Body of pancreas (tissue), 4 donors: ENCODE data around the gene IRF2. TPM values are rescaled to one million over a fixed set of nuclear protein-coding genes. Genes with fewer than 3 reads are reported as not detected.
A peak's percentile ranks its signal among the peaks of the same experiment; 100 is the strongest.
"Not testable (repeated sequence)": the region's sequence is repeated elsewhere in the genome, so short reads cannot be mapped to it uniquely, and the experiment has no call there.

Source experiments
- ATAC-seq: fragments of 150-250 bp; one replicate; pipeline ENCODE4 v1.9.1; 2016
- DNase-seq, 4 donors: peaks; one replicate each; pipeline ENCODE4 v3.0.0-alpha.2; 2019
- H3K27ac ChIP-seq, 4 donors: fragments of 200-600 bp; sonication (generic); 1 replicate in 3 of 4; 2 replicates in 1 of 4; pipeline versions ENCODE4 v1.5.1 to v1.6.1; 2016 to 2019; ENCODE audit warnings: mild to moderate bottlenecking in 1 of 4, mixed read lengths in 1 of 4, moderate library complexity in 1 of 4
- H3K27me3 ChIP-seq, 2 donors: fragments of 200-600 bp; sonication (generic); one replicate each; pipeline ENCODE4 v1.6.0; 2016; ENCODE audit warnings: mild to moderate bottlenecking in 1 of 2
- H3K36me3 ChIP-seq, 2 donors: fragments of 200-600 bp; sonication (generic); replicated peaks in 1 of 2; 2 replicates each; pipeline ENCODE4 v1.5.1; 2016; ENCODE audit warnings: low read depth in 2 of 2; ENCODE audit not compliant: insufficient read depth in 1 of 2
- H3K4me1 ChIP-seq: fragments of 200-600 bp; sonication (generic); one replicate; pipeline ENCODE4 v1.6.0; 2016
- H3K4me3 ChIP-seq, 2 donors: fragments of 200-600 bp; sonication (generic); 1 replicate in 1 of 2; 2 replicates in 1 of 2; pipeline ENCODE4 v1.5.1; 2016 to 2019
- H3K9me3 ChIP-seq, 3 donors: fragments of 200-600 bp; sonication (generic); 1 replicate in 2 of 3; 2 replicates in 1 of 3; pipeline ENCODE4 v1.5.1; 2016
- POLR2A ChIP-seq, 3 donors: fragments of 450-650 bp; IDR thresholded peaks; one replicate each; pipeline ENCODE4 v1.6.1; 2016; ENCODE audit warnings: antibody characterized with exemption in 3 of 3, mild to moderate bottlenecking in 2 of 3
- WGBS, 2 donors: methylation state at CpG; one replicate each; pipeline ENCODE4 v1.1.5; 2017; 5-methylcytosine and 5-hydroxymethylcytosine counted together
- intact Hi-C: fragments of 100-400 bp; cut with DNase I; formaldehyde crosslinking; loops from one replicate; pipeline ENCODE4 v1.15.1; 2023
- total RNA-seq, 2 donors: library from RNA; depleted of rRNA; stranded (reverse); fragments of >200 nt; gene quantifications; one replicate each; pipeline ENCODE4 v1.1.0, GENCODE V29; 2016
- TF ChIP-seq, protein P1 (sequence below), 7 experiments: fragments of 450-650 bp in 4 of 7; fragments of 200-600 bp in 3 of 7; sonication (generic) in 3 of 7; IDR thresholded peaks; one replicate each; pipeline ENCODE4 v1.5.1; 2016 to 2019; ENCODE audit warnings: antibody characterized with exemption in 7 of 7

IRF2 gene
- total RNA-seq, 2 donors from 2014 or later = 12.5 to 14.5 TPM

DNA sequence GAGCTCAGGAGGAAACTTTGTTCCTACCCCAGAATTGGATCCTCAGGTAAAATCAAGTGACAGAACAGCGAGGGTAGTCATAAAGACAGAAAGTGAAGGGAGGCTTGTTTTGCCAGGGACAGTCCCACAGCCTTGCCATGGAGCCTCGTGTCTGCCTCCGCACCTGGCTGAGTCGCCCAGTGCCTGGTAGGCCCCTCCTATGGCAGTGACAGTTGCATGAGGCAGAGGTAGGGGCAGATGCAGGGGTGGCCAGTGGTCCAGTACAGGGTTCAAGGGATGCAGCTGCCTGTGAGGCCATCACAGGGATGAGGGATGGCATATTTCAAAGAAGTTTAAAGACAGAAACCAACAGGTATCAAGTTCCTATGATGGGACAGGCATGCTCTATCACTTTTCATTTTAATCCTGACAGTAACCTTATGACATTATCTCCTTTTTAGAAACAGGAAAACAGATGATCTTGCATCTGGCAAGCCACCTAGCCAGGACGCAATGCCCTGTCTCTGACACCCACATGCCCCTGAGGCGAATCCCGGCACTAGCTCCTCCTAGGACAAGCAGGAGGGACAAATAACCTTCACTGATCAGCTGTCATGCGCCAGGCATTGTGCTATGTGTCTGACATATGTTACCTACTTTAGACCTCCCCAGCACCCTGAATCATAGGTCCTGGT, 129.3 kb downstream of the IRF2 start:
- ATAC-seq (no peak), DNase-seq (no peak)
- Histone ChIP-seq H3K27me3 (no peaks in the 10 kb centered on the region), H3K4me1 (peaks cover 63% of the 10 kb centered on the region), H3K4me3 (no peak overlapping the region), H3K9me3 (no peaks in the 10 kb centered on the region), H3K36me3 (no peaks in the 10 kb centered on the region), H3K27ac (peak overlapping the region in 1 of 4 donors; percentile 94)
- intact Hi-C loops = no loop called here
- 90 to 92% methylated on average over 5 to 8 of the region's 8 CpGs for WGBS, 2 donors
- no peak for TF ChIP-seq POLR2A (IDR thresholded peaks at IDR 0.05)
- TF ChIP-seq, protein P1, sequence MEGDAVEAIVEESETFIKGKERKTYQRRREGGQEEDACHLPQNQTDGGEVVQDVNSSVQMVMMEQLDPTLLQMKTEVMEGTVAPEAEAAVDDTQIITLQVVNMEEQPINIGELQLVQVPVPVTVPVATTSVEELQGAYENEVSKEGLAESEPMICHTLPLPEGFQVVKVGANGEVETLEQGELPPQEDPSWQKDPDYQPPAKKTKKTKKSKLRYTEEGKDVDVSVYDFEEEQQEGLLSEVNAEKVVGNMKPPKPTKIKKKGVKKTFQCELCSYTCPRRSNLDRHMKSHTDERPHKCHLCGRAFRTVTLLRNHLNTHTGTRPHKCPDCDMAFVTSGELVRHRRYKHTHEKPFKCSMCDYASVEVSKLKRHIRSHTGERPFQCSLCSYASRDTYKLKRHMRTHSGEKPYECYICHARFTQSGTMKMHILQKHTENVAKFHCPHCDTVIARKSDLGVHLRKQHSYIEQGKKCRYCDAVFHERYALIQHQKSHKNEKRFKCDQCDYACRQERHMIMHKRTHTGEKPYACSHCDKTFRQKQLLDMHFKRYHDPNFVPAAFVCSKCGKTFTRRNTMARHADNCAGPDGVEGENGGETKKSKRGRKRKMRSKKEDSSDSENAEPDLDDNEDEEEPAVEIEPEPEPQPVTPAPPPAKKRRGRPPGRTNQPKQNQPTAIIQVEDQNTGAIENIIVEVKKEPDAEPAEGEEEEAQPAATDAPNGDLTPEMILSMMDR (IDR thresholded peaks at IDR 0.05) = no peak

DNA sequence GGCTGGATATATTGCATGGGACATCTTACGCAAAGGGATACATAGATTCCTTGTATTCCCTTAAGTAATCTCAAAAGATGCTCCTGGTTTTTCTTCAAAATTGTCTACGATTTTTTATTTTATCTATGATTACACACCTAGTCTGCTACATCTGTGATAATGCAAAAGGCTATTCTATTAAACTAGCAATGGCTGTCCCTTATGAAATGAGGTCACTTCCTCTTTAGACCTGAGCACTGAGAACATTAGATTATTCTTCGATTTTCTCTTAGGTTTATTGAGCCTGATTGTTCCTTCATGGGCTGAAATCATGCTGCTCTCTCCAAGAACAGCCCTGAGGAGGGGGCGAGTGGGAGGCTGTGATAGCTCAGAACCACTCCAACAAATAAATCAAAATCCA, 129.9 kb downstream of the IRF2 start:
- 78 to 80% methylated on average over 4 of the region's 4 CpGs for WGBS, 2 donors
- no peaks in the 10 kb centered on the region for H3K36me3 ChIP-seq
- ATAC-seq = no peak
- DNase-seq = no peak
- H3K9me3 ChIP-seq = no peaks in the 10 kb centered on the region
- intact Hi-C loops = no loop called here
- no peak overlapping the region for H3K27ac ChIP-seq
- H3K4me1 ChIP-seq = peaks cover 63% of the 10 kb centered on the region
- no peak overlapping the region for H3K4me3 ChIP-seq
- no peaks in the 10 kb centered on the region for H3K27me3 ChIP-seq
- TF ChIP-seq, protein P1 (IDR thresholded peaks at IDR 0.05) = no peak
- no peak for TF ChIP-seq POLR2A (IDR thresholded peaks at IDR 0.05)

DNA sequence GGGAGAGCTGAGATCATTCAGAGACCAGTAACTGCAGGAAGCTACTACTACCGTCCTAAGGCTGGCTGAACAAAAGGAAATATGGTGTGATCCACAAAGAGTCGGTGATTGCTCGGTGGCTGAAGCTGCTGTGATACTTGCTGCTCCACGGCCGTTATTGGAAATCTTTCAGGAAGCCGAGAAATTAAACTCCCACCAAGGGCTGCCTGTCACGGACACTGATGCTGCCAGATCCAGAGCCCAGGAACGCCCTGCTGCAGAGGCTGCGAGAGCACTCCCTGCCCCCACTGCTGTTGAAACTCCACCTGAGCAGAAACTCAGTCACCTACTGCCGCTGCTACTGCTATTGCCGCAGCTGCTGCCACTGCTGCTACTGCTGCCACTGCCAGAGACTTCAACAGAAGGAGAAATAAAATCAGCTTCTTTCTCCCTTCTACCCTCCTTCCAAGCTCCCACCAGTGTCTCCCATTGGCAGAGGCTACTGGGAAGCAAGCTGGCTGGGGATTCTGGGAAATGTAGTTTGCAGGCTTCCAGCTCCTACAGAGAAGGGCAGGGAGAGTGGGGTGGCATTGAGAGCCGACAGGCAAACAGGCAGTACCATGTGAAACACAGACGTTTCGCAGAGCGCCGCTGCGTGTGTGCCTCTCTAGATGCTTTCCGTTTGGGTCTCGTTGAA, 130.7 kb downstream of the IRF2 start:
- H3K4me3 ChIP-seq = peak overlapping the region in 1 of 2 donors; percentile 40
- TF ChIP-seq, protein P1 (IDR thresholded peaks at IDR 0.05) = no peak
- peak in 2 of 3 donors; percentile 72 to 76 for TF ChIP-seq POLR2A (IDR thresholded peaks at IDR 0.05)
- H3K4me1 ChIP-seq = peaks cover 61% of the 10 kb centered on the region
- DNase-seq = peak; percentile 70 to 87 (median 78)
- H3K27ac ChIP-seq = peak overlapping the region; percentile 63 to 90 (median 82)
- ATAC-seq = peak; percentile 57
- no peaks in the 10 kb centered on the region for H3K36me3 ChIP-seq
- no peaks in the 10 kb centered on the region for H3K9me3 ChIP-seq
- intact Hi-C loops = no loop called here
- no peaks in the 10 kb centered on the region for H3K27me3 ChIP-seq
- 1 to 2% methylated on average over 18 to 19 of the region's 19 CpGs for WGBS, 2 donors

DNA sequence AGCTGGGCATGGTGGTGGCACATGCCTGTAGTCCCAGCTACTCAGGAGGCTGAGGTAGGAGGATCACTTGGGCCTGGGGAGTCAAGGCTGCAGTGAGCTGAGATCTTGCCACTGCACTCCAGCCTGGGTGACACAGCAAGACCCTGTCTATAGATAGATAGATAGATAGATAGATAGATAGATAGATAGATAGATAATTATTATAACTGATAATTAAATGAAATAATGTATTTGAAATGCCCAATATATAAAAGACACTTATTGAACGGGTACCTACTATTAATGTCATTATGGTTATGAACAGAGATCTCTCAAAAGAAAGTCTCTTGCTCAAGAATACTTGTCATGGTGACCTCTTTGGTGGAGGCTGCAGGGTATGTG, 131.5 kb downstream of the IRF2 start:
- ATAC-seq, intact Hi-C loops, H3K4me3 ChIP-seq, H3K27me3 ChIP-seq, H3K9me3 ChIP-seq, H3K36me3 ChIP-seq, DNase-seq: not testable (repeated sequence)
- 37 to 43% methylated on average over 1 of the region's 1 CpG for WGBS, 2 donors
- H3K27ac ChIP-seq = peak overlapping the region in 2 of 4 donors; percentile 89 to 90
- peaks cover 54% of the 10 kb centered on the region for H3K4me1 ChIP-seq

DNA sequence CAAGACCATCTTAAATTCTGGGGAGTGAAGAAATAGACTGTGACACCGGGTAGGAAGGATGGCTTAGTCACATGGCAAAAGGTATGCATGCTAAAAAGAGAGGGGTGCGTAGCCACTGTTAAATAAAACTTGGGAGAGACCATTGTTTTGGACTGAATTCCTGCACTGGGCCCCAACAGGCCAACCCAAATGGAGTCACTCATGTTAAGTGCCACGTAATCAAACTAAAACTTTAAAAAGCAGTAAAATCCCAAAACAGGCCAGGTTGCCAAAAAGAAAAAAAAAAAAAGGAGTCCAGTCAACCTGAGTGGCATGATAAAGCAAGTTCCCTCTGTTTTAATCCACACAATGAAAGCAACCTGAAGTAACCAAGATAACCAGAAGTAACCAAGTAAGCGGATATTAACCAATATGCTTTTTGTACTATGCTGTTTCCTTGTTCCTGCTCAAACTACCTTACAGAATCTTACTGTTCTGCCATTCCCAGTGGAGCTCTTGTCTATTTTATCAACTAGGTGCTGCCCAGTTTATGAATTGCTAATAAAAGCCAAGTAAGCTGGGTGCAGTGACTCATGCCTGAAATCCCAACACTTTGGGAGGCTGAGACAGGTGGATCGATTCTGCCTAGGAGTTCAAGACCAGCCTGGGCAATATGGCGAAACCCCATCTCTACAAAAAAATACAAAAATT, 132.0 kb downstream of the IRF2 start:
- H3K36me3 ChIP-seq = no peaks in the 10 kb centered on the region
- DNase-seq (no peak), ATAC-seq (no peak)
- H3K4me1 ChIP-seq = peaks cover 48% of the 10 kb centered on the region
- WGBS, 2 donors = 90 to 96% methylated on average over 5 to 6 of the region's 6 CpGs
- no peak overlapping the region for H3K4me3 ChIP-seq
- intact Hi-C loops = no loop called here
- H3K27ac ChIP-seq = peak overlapping the region in 1 of 4 donors; percentile 20
- H3K9me3 ChIP-seq = no peaks in the 10 kb centered on the region
- no peak for TF ChIP-seq POLR2A (IDR thresholded peaks at IDR 0.05)
- TF ChIP-seq, protein P1 (IDR thresholded peaks at IDR 0.05) = no peak
- no peaks in the 10 kb centered on the region for H3K27me3 ChIP-seq

DNA sequence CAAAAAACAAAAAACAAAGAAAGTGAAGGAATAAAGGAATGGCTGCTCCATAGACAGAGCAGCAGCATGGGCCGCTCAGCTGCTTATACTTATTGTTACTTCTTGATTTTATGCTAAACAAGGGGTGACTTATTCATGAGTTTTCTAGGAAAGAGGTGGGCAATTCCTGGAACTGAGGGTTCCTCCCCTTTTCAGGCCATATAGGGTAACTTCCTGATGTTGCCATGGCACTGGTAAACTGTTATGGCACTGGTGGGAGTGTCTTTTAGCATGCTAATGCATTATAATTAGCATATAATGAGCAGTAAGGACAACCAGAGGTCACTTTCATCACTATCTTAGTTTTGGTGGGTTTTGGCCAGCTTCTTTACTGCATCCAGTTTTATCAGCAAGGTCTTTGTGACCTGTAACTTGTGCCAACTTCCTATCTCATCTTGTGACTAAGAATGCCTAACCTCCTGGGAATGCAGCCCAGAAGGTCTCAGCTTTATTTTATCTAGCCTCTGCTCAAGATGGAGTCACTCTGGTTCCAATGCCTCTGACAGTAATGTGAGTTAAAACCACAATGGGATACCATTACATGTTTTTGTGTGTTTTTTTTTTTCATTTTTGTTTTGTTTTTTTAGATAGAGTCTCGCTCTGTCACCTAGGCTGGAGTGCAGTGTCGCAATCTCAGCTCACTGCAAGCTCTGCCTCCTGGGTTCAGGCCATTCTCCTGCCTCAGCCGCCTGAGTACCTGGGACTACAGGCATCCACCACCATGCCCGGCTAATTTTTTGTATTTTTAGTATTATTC, 134.8 kb downstream of the IRF2 start:
- DNase-seq (peak; percentile 33 to 60 (median 49)), ATAC-seq (peak; percentile 18)
- H3K36me3 ChIP-seq, H3K4me3 ChIP-seq, intact Hi-C loops, H3K9me3 ChIP-seq, H3K27me3 ChIP-seq: not testable (repeated sequence)
- H3K4me1 ChIP-seq = peaks cover 31% of the 10 kb centered on the region
- H3K27ac ChIP-seq = peak overlapping the region in 3 of 4 donors; percentile 17 to 43 (median 39)
- WGBS, 2 donors = 89 to 92% methylated on average over 5 of the region's 5 CpGs
